GM23338 (cell line): ENCODE measurements around the gene ZNF491.

Experiments
- CREB1 ChIP-seq: fragments of 250-450 bp; sonication (Bioruptor Pico); IDR thresholded peaks from 2 replicates; pipeline ENCODE4 v1.5.0; 2020; ENCODE audit warnings: low read depth, mild to moderate bottlenecking, moderate library complexity
- CTCF ChIP-seq, 2 experiments: fragments of 200-600 bp in 1 of 2; sonication (generic) in 1 of 2; conservative IDR thresholded peaks; 2 replicates each; pipeline versions ENCODE4 v1.5.1 to v1.6.1; 2016 to 2017; ENCODE audit warnings: antibody characterized with exemption in 2 of 2, low read depth in 2 of 2, mild to moderate bottlenecking in 2 of 2, moderate library complexity in 1 of 2
- ETS1 ChIP-seq: IDR thresholded peaks from 2 replicates; pipeline ENCODE4 v1.6.1; 2016; ENCODE audit warnings: antibody characterized with exemption
- EZH2 ChIP-seq: fragments of 200-600 bp; sonication (generic); IDR thresholded peaks from one replicate; pipeline ENCODE4 v1.8.0; 2017; ENCODE audit warnings: antibody characterized with exemption, mild to moderate bottlenecking, low read depth; ENCODE audit not compliant: unreplicated experiment
- EZH2phosphoT487 ChIP-seq: fragments of 200-600 bp; sonication (generic); IDR thresholded peaks from one replicate; pipeline ENCODE4 v1.8.1; 2018; ENCODE audit warnings: antibody characterized with exemption; ENCODE audit not compliant: unreplicated experiment
- JUNB ChIP-seq: IDR thresholded peaks from one replicate; pipeline ENCODE4 v1.6.1; 2016; ENCODE audit warnings: antibody characterized with exemption; ENCODE audit not compliant: unreplicated experiment
- NANOG ChIP-seq: IDR thresholded peaks from 2 replicates; pipeline ENCODE4 v1.6.1; 2016; ENCODE audit warnings: antibody characterized with exemption, borderline replicate concordance
- POLR2AphosphoS5 ChIP-seq: IDR thresholded peaks from 2 replicates; pipeline ENCODE4 v1.6.1; 2016; ENCODE audit warnings: antibody characterized with exemption, low read depth
- REST ChIP-seq: IDR thresholded peaks from one replicate; pipeline ENCODE4 v1.6.1; 2018; ENCODE audit warnings: antibody characterized with exemption; ENCODE audit not compliant: unreplicated experiment
- STAT1 ChIP-seq: IDR thresholded peaks from one replicate; pipeline ENCODE4 v1.6.1; 2016; ENCODE audit warnings: antibody characterized with exemption; ENCODE audit not compliant: unreplicated experiment
- ZNF331 ChIP-seq: fragments of 250-450 bp; sonication (Bioruptor Pico); IDR thresholded peaks from 2 replicates; pipeline ENCODE4 v1.5.0; 2020; ENCODE audit warnings: low read depth, mild to moderate bottlenecking, moderate library complexity
- ZNF462 ChIP-seq: fragments of 250-450 bp; sonication (Bioruptor Pico); IDR thresholded peaks from 2 replicates; pipeline ENCODE4 v1.5.0; 2020; ENCODE audit warnings: mild to moderate bottlenecking, moderate library complexity

GRCh38 chr19:11759805-11760204 lies 38.5 kb upstream of the ZNF491 start:
- TF ChIP-seq CTCF (conservative IDR thresholded peaks at IDR 0.05; ENCODE audit: low read depth in 2 of 2) (no peak), CREB1 (CRISPR knock-in tag) (no peak), ETS1 (no peak), POLR2AphosphoS5 (no peak), ZNF462 (CRISPR knock-in tag) (no peak), ZNF331 (CRISPR knock-in tag) (no peak), EZH2 (no peak), EZH2phosphoT487 (no peak), NANOG (no peak), REST (no peak), JUNB (no peak), STAT1 (no peak)
